Heart right ventricle (tissue), 16 donors: ENCODE results near the gene DIP2C. TPM values are rescaled to one million over a fixed set of nuclear protein-coding genes. Genes with fewer than 3 reads are reported as not detected.

Experiments
- ATAC-seq, 8 donors: fragments of 200-7000 bp; cut with Tn5 transposase; one replicate each; pipeline ENCODE4 v1.9.1; 2020; ENCODE audit warnings: mild to moderate bottlenecking in 8 of 8, moderate library complexity in 8 of 8, moderate number of reproducible peaks in 1 of 8
- DNase-seq, 2 donors: peaks; one replicate each; pipeline ENCODE4 v3.0.0-alpha.2; 2020
- H3K27ac ChIP-seq, 10 donors: fragments of 200-600 bp; sonication (generic) in 2 of 10; one replicate each; pipeline versions ENCODE4 v1.5.0 to v1.8.0; 2020 to 2022; ENCODE audit warnings: mild to moderate bottlenecking in 3 of 10
- H3K27me3 ChIP-seq, 7 donors: fragments of 200-600 bp; one replicate each; pipeline ENCODE4 v1.8.0; 2021 to 2022; ENCODE audit warnings: mild to moderate bottlenecking in 2 of 7
- H3K36me3 ChIP-seq, 9 donors: fragments of 200-600 bp; sonication (generic) in 1 of 9; one replicate each; pipeline versions ENCODE4 v1.5.0 to v1.8.0; 2020 to 2022; ENCODE audit warnings: mild to moderate bottlenecking in 2 of 9
- H3K4me1 ChIP-seq, 9 donors: fragments of 200-600 bp; sonication (generic) in 1 of 9; one replicate each; pipeline versions ENCODE4 v1.5.0 to v1.8.0; 2020 to 2022; ENCODE audit warnings: mild to moderate bottlenecking in 4 of 9
- H3K4me3 ChIP-seq, 10 donors: fragments of 200-600 bp; sonication (generic) in 2 of 10; one replicate each; pipeline versions ENCODE4 v1.5.0 to v1.8.0; 2020 to 2022; ENCODE audit warnings: mild to moderate bottlenecking in 7 of 10, moderate library complexity in 2 of 10
- H3K9me3 ChIP-seq, 11 donors: fragments of 200-600 bp in 10 of 11; sonication (generic) in 2 of 11; one replicate each; pipeline versions ENCODE4 v1.5.0 to v1.8.0; 2013 to 2022; ENCODE audit warnings: mild to moderate bottlenecking in 2 of 11, control low read depth in 1 of 11, moderate library complexity in 1 of 11
- CTCF ChIP-seq, 9 donors: fragments of 200-600 bp; sonication (generic) in 2 of 9; IDR thresholded peaks; one replicate each; pipeline versions ENCODE4 v1.5.0 to v1.8.0; 2021 to 2022; ENCODE audit warnings: antibody characterized with exemption in 9 of 9, mild to moderate bottlenecking in 5 of 9, moderate library complexity in 1 of 9
- WGBS, 2 donors: extraction: QIAGEN DNeasy Blood & Tissue Kit; methylation state at CpG; one replicate each; pipeline ENCODE4 v1.1.7; 2013; ENCODE audit warnings: inconsistent platforms in 1 of 2; 5-methylcytosine and 5-hydroxymethylcytosine counted together
- intact Hi-C, 10 donors: fragments of 100-400 bp; cut with DNase I; formaldehyde crosslinking; loops; one replicate each; pipeline versions ENCODE4 v1.11.1 to v1.14.2; 2022
- polyA plus RNA-seq, 2 donors: library from polyadenylated mRNA; stranded (reverse); fragments of 200-250 nt; gene quantifications; one replicate each; pipeline ENCODE4 v1.2.3, GENCODE V29; 2013
- total RNA-seq, 10 donors: library from RNA; stranded (reverse); fragmentation: NEBNext Ultra II Directional in 3 of 10; extraction: Animal tissue kit (Norgen Biotek cat#: 25700) in 3 of 10; gene quantifications; one replicate each; pipeline versions ENCODE4 v1.2.1 to v1.2.4, GENCODE V29; 2021 to 2023
- donor health status: Arrhythmogenic right ventricular cardiomyopathy.
- donor health status: ischemic (EF 13 %, LVEDD 7.1; RV severe dilation, severe dysfunction).
- donor health status: healthy with polysubstance abuse.
- donor health status: DM: no; HTN: yes; CAD: no.
- donor health status: DM: no; HTN: no; CAD: no.
- donor health status: ischemic (EF 25% LVEDD 6.9; RV normal size, moderate dysfunction).
- donor health status: ischemic (EF 25% LVEDD 5.7; RV mildly dilated, moderate dysfunction).
- donor health status: healthy.
- donor health status: DM: yes; HTN: yes; CAD: no.
- donor health status: Ischemic cardiomyopathy.
- donor health status: ischemic (EF 35%, LVEDD 5.7; RV mildly dilated, moderate dysfunction).
- donor health status: nonischemic (EF 11% LVEDD 7.7; RV severe dilation, severe dysfunction).
- donor health status: DM: yes; HTN: yes; CAD: no.
- donor health status: PGD.
- donor health status: ischemic (EF 29% LVEDD 5.4; RV normal size, mild dysfunction).
- donor health status: nonischemic (EF 23%, LVEDD 6.1; RV moderate dilation, normal function).

The DIP2C gene
- total and polyA plus RNA-seq, 12 donors: 7.1 to 48.2 (median 33.7) TPM

- Histone ChIP-seq H3K27ac (no peak overlapping the region), H3K4me1 (peaks cover 2 to 57% (median 27%) of the 10 kb centered on the region in 9 donors), H3K9me3 (no peaks in the 10 kb centered on the region), H3K27me3 (no peaks in the 10 kb centered on the region), H3K4me3 (no peak overlapping the region), H3K36me3 (no peaks in the 10 kb centered on the region)
- DNase-seq: no peak
- ATAC-seq: no peak
- intact Hi-C loops: no loop called here
- no peak for TF ChIP-seq CTCF (IDR thresholded peaks at IDR 0.05)
These were observed 80.2 kb downstream of the DIP2C start for GRCh38 chr10:609262-609658.

- DNase-seq: no peak
- peaks cover 0 to 50% (median 21%) of the 10 kb centered on the region in 9 donors for H3K4me1 ChIP-seq
- H3K4me3 ChIP-seq: no peak overlapping the region
- H3K27ac ChIP-seq: no peak overlapping the region
- no peaks in the 10 kb centered on the region for H3K27me3 ChIP-seq
- H3K9me3 ChIP-seq: no peaks in the 10 kb centered on the region
- H3K36me3 ChIP-seq: no peaks in the 10 kb centered on the region
- no peak for TF ChIP-seq CTCF (IDR thresholded peaks at IDR 0.05)
- WGBS, 2 donors: 72 to 76% methylated on average over 5 of the region's 5 CpGs
- ATAC-seq: no peak
- intact Hi-C loops: no loop called here
These were observed 80.9 kb downstream of the DIP2C start for GRCh38 chr10:608331-609261.

GRCh38 chr10:607545-608185 is 81.8 kb downstream of the DIP2C start:
- Histone ChIP-seq H3K36me3 (no peaks in the 10 kb centered on the region), H3K4me3 (no peak overlapping the region), H3K27me3 (no peaks in the 10 kb centered on the region), H3K9me3 (no peaks in the 10 kb centered on the region), H3K27ac (no peak overlapping the region), H3K4me1 (peaks cover 0 to 43% (median 13%) of the 10 kb centered on the region in 9 donors)
- ATAC-seq: no peak
- WGBS, 2 donors: 93 to 94% methylated on average over 14 of the region's 14 CpGs
- DNase-seq: no peak
- intact Hi-C loops: no loop called here
- no peak for TF ChIP-seq CTCF (IDR thresholded peaks at IDR 0.05)

GRCh38 chr10:606762-607544 is 82.5 kb downstream of the DIP2C start:
- intact Hi-C loops: no loop called here
- Histone ChIP-seq H3K27ac (no peak overlapping the region), H3K36me3 (no peaks in the 10 kb centered on the region), H3K27me3 (no peaks in the 10 kb centered on the region), H3K4me1 (peaks cover 0 to 44% (median 18%) of the 10 kb centered on the region in 9 donors), H3K4me3 (no peak overlapping the region), H3K9me3 (no peaks in the 10 kb centered on the region)
- DNase-seq (no peak), ATAC-seq (peak in 1 of 8 donors; percentile 26)
- no peak for TF ChIP-seq CTCF (IDR thresholded peaks at IDR 0.05)
- 76 to 81% methylated on average over 28 of the region's 28 CpGs for WGBS, 2 donors
